Measurements from ENCODE around the gene WTIP.
A peak's percentile ranks its signal among the peaks of the same experiment; 100 is the strongest.
"Not testable (repeated sequence)": the region's sequence is repeated elsewhere in the genome, so short reads cannot be mapped to it uniquely, and the experiment has no call there.

Gene WTIP

GRCh38 chr19:34475026-34475974, 6.3 kb upstream of the WTIP start:
- peak; percentile 19 for DNase-seq
- in situ Hi-C loops (cut with HindIII; ENCODE audit: low pct_ligation_motif_present, low pct_unique_long_range_greater_than_20kb, low sequenced_read_pairs) = no loop called here

GRCh38 chr19:34475975-34476594, 5.5 kb upstream of the WTIP start:
- no peak for DNase-seq
- in situ Hi-C loops (cut with HindIII; ENCODE audit: low pct_ligation_motif_present, low pct_unique_long_range_greater_than_20kb, low sequenced_read_pairs) = no loop called here

GRCh38 chr19:34478496-34478895, 3.1 kb upstream of the WTIP start:
- in situ Hi-C loops (cut with HindIII; ENCODE audit: low pct_ligation_motif_present, low pct_unique_long_range_greater_than_20kb, low sequenced_read_pairs); DNase-seq: not testable (repeated sequence)

- in situ Hi-C loops (cut with HindIII; ENCODE audit: low pct_ligation_motif_present, low pct_unique_long_range_greater_than_20kb, low sequenced_read_pairs) = no loop called here
- DNase-seq = no peak
Measured at GRCh38 chr19:34479396-34479795, 2.2 kb upstream of the WTIP start.

GRCh38 chr19:34480491-34480890, 1.1 kb upstream of the WTIP start:
- in situ Hi-C loops (cut with HindIII; ENCODE audit: low pct_ligation_motif_present, low pct_unique_long_range_greater_than_20kb, low sequenced_read_pairs) = no loop called here
- DNase-seq = no peak

GRCh38 chr19:34481861-34482379, 362 bp downstream of the WTIP start:
- peak; percentile 55 for DNase-seq
- in situ Hi-C loops (cut with HindIII; ENCODE audit: low pct_ligation_motif_present, low pct_unique_long_range_greater_than_20kb, low sequenced_read_pairs) = no loop called here

GRCh38 chr19:34482380-34483250, 1.1 kb downstream of the WTIP start:
- in situ Hi-C loops (cut with HindIII; ENCODE audit: low pct_ligation_motif_present, low pct_unique_long_range_greater_than_20kb, low sequenced_read_pairs) = no loop called here
- peak; percentile 36 for DNase-seq

- in situ Hi-C loops (cut with HindIII; ENCODE audit: low pct_ligation_motif_present, low pct_unique_long_range_greater_than_20kb, low sequenced_read_pairs) = no loop called here
- no peak for DNase-seq
Measured at GRCh38 chr19:34484328-34484727, 2.8 kb downstream of the WTIP start.

- in situ Hi-C loops (cut with HindIII; ENCODE audit: low pct_ligation_motif_present, low pct_unique_long_range_greater_than_20kb, low sequenced_read_pairs) = no loop called here
- no peak for DNase-seq
Measured at GRCh38 chr19:34485831-34486230, 4.3 kb downstream of the WTIP start.

GRCh38 chr19:34487651-34488051, 6.1 kb downstream of the WTIP start:
- in situ Hi-C loops (cut with HindIII; ENCODE audit: low pct_ligation_motif_present, low pct_unique_long_range_greater_than_20kb, low sequenced_read_pairs) = no loop called here
- no peak for DNase-seq

- in situ Hi-C loops (cut with HindIII; ENCODE audit: low pct_ligation_motif_present, low pct_unique_long_range_greater_than_20kb, low sequenced_read_pairs) = no loop called here
- no peak for DNase-seq
Measured at GRCh38 chr19:34489175-34489574, 7.6 kb downstream of the WTIP start.

GRCh38 chr19:34490141-34490766, 8.7 kb downstream of the WTIP start:
- in situ Hi-C loops (cut with HindIII; ENCODE audit: low pct_ligation_motif_present, low pct_unique_long_range_greater_than_20kb, low sequenced_read_pairs) = no loop called here
- DNase-seq = no peak

GRCh38 chr19:34493038-34493648, 11.6 kb downstream of the WTIP start:
- no peak for DNase-seq
- in situ Hi-C loops (cut with HindIII; ENCODE audit: low pct_ligation_motif_present, low pct_unique_long_range_greater_than_20kb, low sequenced_read_pairs) = no loop called here

- in situ Hi-C loops (cut with HindIII; ENCODE audit: low pct_ligation_motif_present, low pct_unique_long_range_greater_than_20kb, low sequenced_read_pairs) = no loop called here
- DNase-seq = no peak
Measured at GRCh38 chr19:34493649-34494044, 12.1 kb downstream of the WTIP start.

GRCh38 chr19:34494601-34495000, 13.0 kb downstream of the WTIP start:
- in situ Hi-C loops (cut with HindIII; ENCODE audit: low pct_ligation_motif_present, low pct_unique_long_range_greater_than_20kb, low sequenced_read_pairs) = no loop called here

GRCh38 chr19:34495416-34495815, 13.9 kb downstream of the WTIP start:
- DNase-seq = no peak
- in situ Hi-C loops (cut with HindIII; ENCODE audit: low pct_ligation_motif_present, low pct_unique_long_range_greater_than_20kb, low sequenced_read_pairs) = no loop called here

More at GRCh38 chr19:34494601-34495000, 13.0 kb downstream of the WTIP start:
- DNase-seq = no peak

GRCh38 chr19:34497112-34497805, 15.7 kb downstream of the WTIP start:
- in situ Hi-C loops (cut with HindIII; ENCODE audit: low pct_ligation_motif_present, low pct_unique_long_range_greater_than_20kb, low sequenced_read_pairs) = no loop called here
- DNase-seq = no peak
